ENCODE measurements around the gene RPL10. TPM values are rescaled to one million over a fixed set of nuclear protein-coding genes. Genes with fewer than 3 reads are reported as not detected.

The RPL10 gene
- polyA plus RNA-seq, 3 donors, result 3,021 to 3,596 (median 3,323) TPM

DNA sequence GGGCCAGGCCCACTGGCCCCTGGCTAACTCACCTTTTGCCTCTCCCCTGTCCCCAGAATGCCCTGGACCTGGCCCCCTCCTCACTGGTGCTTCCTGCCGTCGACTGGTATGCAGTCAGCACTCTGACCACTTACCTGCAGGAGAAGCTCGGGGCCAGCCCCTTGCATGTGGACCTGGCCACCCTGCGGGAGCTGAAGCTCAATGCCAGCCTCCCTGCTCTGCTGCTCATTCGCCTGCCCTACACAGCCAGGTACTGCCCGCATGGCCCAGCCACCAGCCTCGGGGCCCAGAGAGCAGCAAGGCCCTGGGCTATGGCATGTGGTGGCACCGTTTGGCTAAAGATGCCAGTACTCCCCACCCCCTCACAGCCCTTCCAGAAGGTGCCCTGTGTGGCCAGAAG lies 34.0 kb downstream of the RPL10 start:
- DNase-seq (ENCODE audit: extremely low read depth in 1 of 11, low read depth in 9 of 11, low spot score in 4 of 11), result no peak

DNA sequence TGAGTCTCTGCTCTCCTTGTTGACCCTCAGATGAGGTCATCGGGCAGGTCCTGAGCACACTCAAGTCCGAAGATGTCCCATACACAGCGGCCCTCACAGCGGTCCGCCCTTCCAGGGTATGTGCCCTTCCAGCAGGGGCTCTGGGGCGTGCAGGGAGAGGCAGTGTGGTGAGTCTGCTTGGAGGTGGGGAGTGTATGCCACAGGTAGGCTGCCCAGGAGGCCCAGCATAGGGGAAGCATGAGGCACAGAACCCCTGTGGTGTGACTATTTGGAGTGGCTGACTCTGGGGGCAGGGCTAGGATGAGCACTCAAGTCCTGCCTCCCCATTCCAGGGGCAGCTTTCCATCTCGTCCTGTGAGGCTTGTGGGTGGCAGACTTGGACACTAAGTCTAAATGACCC lies 35.4 kb downstream of the RPL10 start:
- DNase-seq (ENCODE audit: extremely low read depth in 1 of 11, low read depth in 9 of 11, low spot score in 4 of 11), result no peak

GRCh38 chrX:154434394-154435168 lies 36.4 kb downstream of the RPL10 start:
- DNase-seq (ENCODE audit: extremely low read depth in 1 of 11, low read depth in 9 of 11, low spot score in 4 of 11), result no peak

DNA sequence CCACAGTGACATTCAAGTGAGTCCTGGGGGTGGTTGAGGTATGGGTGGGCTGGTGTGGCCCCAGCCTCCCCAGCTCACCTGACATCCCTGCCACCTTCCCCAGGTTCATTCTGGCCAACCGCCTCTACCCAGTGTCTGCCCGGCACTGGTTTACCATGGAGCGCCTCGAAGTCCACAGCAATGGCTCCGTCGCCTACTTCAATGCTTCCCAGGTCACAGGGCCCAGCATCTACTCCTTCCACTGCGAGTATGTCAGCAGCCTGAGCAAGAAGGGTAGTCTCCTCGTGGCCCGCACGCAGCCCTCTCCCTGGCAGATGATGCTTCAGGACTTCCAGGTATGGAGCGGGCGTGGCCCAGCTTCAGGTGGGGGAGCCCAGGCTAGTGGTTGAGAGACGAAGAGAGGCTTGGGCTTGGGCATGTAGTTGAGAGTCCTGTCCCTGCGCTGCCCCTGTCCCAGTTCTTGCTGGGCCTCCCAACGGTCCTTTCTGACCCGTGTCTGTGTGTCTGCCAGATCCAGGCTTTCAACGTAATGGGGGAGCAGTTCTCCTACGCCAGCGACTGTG lies 37.1 kb downstream of the RPL10 start:
- no peak for DNase-seq (ENCODE audit: extremely low read depth in 1 of 11, low read depth in 9 of 11, low spot score in 4 of 11)

DNA sequence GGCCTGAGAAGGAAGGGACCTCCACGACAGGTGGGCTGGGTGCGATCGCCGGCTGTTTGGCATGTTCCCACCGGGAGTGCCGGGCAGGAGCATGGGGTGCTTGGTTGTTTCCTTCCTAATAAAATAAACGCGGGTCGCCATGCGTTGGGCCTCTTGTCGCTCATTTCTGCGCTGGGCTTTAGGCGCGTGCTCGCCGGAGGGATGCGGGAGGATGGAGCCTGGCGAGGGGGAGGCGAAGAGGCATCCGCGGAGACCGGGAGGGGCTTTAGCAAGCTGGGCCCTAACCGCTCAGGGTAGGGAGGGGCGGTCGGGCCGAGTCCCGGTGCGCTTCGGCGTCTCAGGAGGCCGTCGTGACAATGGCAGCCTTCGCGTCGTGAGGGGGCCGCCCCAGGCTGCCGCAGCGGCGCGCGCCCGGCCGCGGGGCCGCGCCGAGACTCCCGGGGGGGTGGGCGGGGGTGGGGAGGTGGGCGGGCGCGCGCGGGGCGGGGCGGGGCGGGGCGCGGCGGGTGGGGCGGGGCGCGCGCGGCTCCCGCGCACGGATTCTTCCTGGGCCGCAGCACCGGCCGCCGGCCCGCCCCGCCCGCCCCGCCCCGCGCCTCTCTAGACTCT lies 38.3 kb downstream of the RPL10 start:
- no peak for DNase-seq (ENCODE audit: extremely low read depth in 1 of 11, low read depth in 9 of 11, low spot score in 4 of 11)

GRCh38 chrX:154436983-154437752 lies 39.0 kb downstream of the RPL10 start, which contains the start of gene GDI1:
Gene GDI1 (plus strand): TSS chrX:154437154. CDS start chrX:154437255, 101 bp downstream.
- DNase-seq (ENCODE audit: extremely low read depth in 1 of 11, low read depth in 9 of 11, low spot score in 4 of 11), result no peak

GRCh38 chrX:154437971-154438893 lies 40.1 kb downstream of the RPL10 start:
- no peak for DNase-seq (ENCODE audit: extremely low read depth in 1 of 11, low read depth in 9 of 11, low spot score in 4 of 11)

DNA sequence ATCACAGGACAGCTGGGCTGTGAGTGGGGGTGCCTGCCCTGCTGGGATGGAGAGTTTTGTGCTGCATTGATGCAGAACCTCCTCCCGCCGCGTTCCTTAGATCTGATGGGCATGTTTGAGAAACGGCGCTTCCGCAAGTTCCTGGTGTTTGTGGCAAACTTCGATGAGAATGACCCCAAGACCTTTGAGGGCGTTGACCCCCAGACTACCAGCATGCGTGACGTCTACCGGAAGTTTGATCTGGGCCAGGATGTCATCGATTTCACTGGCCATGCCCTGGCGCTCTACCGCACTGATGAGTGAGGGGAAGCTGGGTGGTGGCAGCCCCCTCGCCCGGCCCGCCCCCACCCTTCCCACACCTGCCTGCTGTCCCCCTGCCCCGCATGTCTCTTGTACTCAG lies 41.7 kb downstream of the RPL10 start:
- no peak for DNase-seq (ENCODE audit: extremely low read depth in 1 of 11, low read depth in 9 of 11, low spot score in 4 of 11)

- DNase-seq (ENCODE audit: extremely low read depth in 1 of 11, low read depth in 9 of 11, low spot score in 4 of 11), result no peak
These were observed 42.6 kb downstream of the RPL10 start for GRCh38 chrX:154440623-154441357.

GRCh38 chrX:154441564-154441963 lies 43.4 kb downstream of the RPL10 start:
- DNase-seq (ENCODE audit: extremely low read depth in 1 of 11, low read depth in 9 of 11, low spot score in 4 of 11), result no peak

- no peak for DNase-seq (ENCODE audit: extremely low read depth in 1 of 11, low read depth in 9 of 11, low spot score in 4 of 11)
These were observed 44.0 kb downstream of the RPL10 start for GRCh38 chrX:154441984-154442707.

- no peak for DNase-seq (ENCODE audit: extremely low read depth in 1 of 11, low read depth in 9 of 11, low spot score in 4 of 11)
These were observed 45.3 kb downstream of the RPL10 start for GRCh38 chrX:154443479-154443910.

GRCh38 chrX:154443992-154444754 lies 46.0 kb downstream of the RPL10 start, which contains the start of gene FAM50A:
Gene FAM50A (plus strand): TSS chrX:154444141. CDS start chrX:154444236, 95 bp downstream.
- no peak for DNase-seq (ENCODE audit: extremely low read depth in 1 of 11, low read depth in 9 of 11, low spot score in 4 of 11)

- DNase-seq (ENCODE audit: extremely low read depth in 1 of 11, low read depth in 9 of 11, low spot score in 4 of 11), result no peak
These were observed 46.6 kb downstream of the RPL10 start for GRCh38 chrX:154444755-154445246.

DNA sequence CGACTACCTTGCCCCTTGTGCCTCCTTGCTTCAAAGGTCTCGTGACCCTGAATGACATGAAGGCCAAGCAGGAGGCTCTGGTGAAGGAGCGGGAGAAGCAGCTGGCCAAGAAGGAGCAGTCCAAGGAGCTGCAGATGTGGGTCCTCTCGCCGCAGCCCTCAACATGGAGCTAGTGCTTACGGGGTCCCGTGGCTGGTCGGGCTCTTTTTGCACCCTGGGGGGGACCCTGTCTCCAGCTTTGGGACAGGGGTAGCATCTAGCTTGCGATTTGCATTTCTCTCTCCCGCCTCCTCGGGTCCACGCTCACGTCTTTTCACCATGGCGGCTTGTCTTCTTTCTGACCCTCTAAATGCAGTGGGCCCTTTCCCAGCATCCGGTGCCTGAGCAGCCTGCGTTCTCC lies 47.6 kb downstream of the RPL10 start:
- no peak for DNase-seq (ENCODE audit: extremely low read depth in 1 of 11, low read depth in 9 of 11, low spot score in 4 of 11)

DNA sequence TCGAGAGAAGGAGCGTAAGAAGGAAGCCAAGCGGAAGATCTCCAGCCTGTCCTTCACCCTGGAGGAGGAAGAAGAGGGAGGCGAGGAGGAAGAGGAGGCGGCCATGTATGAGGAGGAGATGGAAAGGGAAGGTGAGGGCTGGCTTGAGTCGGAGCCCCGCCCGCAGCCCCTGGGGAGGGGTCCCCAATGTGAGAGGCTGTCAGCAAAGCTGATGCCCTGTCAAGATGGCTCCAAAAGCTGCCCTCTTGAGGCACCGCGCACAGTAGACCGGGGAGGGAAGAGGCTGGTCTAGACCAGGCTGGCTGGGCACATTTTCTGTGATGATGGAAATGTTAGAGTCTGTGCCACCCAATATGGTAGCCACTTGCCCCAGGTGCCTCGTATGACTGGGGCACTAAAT lies 48.3 kb downstream of the RPL10 start:
- no peak for DNase-seq (ENCODE audit: extremely low read depth in 1 of 11, low read depth in 9 of 11, low spot score in 4 of 11)
